SK-N-MC (cell line): Measurements from ENCODE around the gene G6PD.

Experiments used
- EZH2 ChIP-seq: fragments of 200-600 bp; sonication (generic); IDR thresholded peaks from one replicate; pipeline ENCODE4 v1.6.1; 2017; ENCODE audit warnings: antibody characterized with exemption
- FOXP2 ChIP-seq: optimal IDR thresholded peaks from 2 replicates; pipeline ENCODE3; 2011; ENCODE audit warnings: mild to moderate bottlenecking, moderate library complexity; ENCODE audit not compliant: insufficient read depth; ENCODE audit errors: extremely low read length, control extremely low read depth
- POLR2AphosphoS5 ChIP-seq: IDR thresholded peaks from 2 replicates; pipeline ENCODE4 v1.6.1; 2012; ENCODE audit warnings: mild to moderate bottlenecking, low read depth, low read length, borderline replicate concordance

GRCh38 chrX:154519389-154519788 lies 27.3 kb downstream of the G6PD start:
- no peak for TF ChIP-seq EZH2
- no peak for TF ChIP-seq POLR2AphosphoS5
- no peak for TF ChIP-seq FOXP2
